Epithelial cell of proximal tubule (primary cell): ENCODE results near the gene TPPP2. TPM values are rescaled to one million over a fixed set of nuclear protein-coding genes. Genes with fewer than 3 reads are reported as not detected.
"Not testable (repeated sequence)": the region's sequence is repeated elsewhere in the genome, so short reads cannot be mapped to it uniquely, and the experiment has no call there.

Experiments
- DNase-seq: peaks from one replicate; pipeline ENCODE4 v3.0.0-alpha.2; 2011; ENCODE audit warnings: low read depth
- H3K4me3 ChIP-seq: 2 replicates; pipeline ENCODE4 v1.5.1; 2011; ENCODE audit warnings: low read depth, mild to moderate bottlenecking, low read length
- total RNA-seq: library from RNA; depleted of rRNA; stranded (reverse); fragments of >200 nt; gene quantifications from 2 replicates; pipeline ENCODE4 v1.2.3, GENCODE V29; 2015
- TF ChIP-seq, protein P1 (sequence below): conservative IDR thresholded peaks from 2 replicates; pipeline ENCODE4 v1.5.1; 2012; ENCODE audit warnings: low read depth, mild to moderate bottlenecking, low read length

The TPPP2 gene
- total RNA-seq, 1 donor from 2014 or later: not detected

DNA sequence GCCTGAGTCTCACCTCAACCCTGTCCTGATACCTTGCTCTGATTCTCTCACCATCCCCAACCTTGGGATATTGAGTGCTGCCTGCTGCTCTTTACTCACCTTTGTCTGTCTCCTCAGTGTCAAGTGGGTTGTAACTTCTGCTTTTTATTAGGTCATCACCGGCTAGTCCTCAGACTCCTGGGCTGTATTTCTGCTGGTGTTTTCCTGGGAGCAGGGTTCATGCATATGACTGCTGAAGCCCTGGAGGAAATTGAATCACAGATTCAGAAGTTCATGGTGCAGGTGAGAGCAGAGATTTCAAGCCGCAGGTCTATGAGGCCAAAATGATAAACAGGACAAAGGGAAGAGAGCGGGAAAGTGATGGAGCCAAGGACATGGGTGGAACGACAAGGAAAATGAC, 30.4 kb upstream of the TPPP2 start:
- TF ChIP-seq, protein P1, sequence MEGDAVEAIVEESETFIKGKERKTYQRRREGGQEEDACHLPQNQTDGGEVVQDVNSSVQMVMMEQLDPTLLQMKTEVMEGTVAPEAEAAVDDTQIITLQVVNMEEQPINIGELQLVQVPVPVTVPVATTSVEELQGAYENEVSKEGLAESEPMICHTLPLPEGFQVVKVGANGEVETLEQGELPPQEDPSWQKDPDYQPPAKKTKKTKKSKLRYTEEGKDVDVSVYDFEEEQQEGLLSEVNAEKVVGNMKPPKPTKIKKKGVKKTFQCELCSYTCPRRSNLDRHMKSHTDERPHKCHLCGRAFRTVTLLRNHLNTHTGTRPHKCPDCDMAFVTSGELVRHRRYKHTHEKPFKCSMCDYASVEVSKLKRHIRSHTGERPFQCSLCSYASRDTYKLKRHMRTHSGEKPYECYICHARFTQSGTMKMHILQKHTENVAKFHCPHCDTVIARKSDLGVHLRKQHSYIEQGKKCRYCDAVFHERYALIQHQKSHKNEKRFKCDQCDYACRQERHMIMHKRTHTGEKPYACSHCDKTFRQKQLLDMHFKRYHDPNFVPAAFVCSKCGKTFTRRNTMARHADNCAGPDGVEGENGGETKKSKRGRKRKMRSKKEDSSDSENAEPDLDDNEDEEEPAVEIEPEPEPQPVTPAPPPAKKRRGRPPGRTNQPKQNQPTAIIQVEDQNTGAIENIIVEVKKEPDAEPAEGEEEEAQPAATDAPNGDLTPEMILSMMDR: no peak
- DNase-seq: no peak

DNA sequence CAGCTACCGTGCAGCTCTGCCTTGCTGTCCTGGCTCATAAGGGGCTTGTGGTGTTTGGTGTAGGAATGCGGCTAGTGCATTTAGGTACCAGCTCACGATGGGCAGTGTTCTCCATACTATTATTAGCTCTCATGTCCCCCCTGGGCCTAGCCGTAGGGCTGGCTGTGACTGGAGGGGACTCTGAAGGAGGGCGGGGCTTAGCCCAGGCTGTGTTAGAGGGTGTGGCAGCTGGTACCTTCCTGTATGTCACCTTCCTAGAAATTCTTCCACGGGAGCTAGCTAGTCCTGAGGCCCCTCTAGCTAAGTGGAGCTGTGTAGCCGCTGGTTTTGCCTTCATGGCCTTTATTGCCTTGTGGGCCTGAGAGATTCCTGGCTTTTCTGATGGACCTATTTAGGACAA, 28.8 kb upstream of the TPPP2 start:
- H3K4me3 ChIP-seq: no peak overlapping the region
- no peak for DNase-seq
- TF ChIP-seq, protein P1: no peak

More for the DNA sequence above, 30.4 kb upstream of the TPPP2 start:
- no peak overlapping the region for H3K4me3 ChIP-seq

DNA sequence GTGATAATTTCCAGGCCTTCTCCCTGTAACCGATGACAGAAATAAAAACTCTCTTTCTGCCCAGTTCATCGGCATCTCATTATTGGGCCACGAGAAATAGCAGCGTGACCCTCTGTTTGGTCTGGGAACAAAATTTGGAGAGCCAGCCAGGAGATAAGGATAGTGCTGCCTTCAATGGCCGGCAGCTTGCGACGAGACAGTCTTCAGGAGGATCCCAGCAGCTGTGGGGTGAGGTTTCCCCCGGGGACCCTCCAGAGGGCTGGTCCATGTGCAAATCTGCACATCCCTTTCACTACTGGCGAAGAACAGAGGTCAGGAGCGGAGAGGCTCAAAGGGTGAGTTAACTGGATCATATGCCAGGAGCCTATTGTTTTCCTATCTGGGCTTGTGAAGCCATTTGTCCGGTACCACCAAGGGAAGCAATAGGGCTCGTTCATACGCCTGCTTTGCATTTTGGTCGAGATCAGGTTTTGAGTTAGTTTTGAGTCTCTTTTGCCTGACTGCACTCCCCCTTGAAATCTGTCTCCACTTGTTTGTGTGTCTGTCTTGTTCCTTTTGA, 26.1 kb upstream of the TPPP2 start:
- no peak for DNase-seq
- TF ChIP-seq, protein P1: no peak
- H3K4me3 ChIP-seq: no peak overlapping the region

DNA sequence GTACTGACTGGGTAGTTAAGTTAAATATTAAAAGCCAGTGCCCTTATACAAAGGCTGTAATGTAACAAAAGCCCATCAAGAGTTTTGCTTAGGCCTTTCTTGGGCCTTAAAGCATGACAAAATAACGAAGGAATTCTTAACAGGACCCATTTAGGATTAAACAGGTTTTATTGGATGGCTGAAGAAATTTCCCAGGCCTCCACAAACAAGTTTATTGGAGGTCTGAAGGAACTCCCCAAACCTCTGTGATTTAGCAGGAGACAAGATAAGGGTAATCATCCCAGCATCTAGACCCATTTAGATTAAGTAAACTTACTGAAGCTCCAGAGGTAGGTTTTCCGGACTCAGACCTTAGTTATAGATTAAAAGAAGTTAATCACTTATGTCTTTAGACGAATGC, 20.3 kb upstream of the TPPP2 start:
- not testable (repeated sequence) for H3K4me3 ChIP-seq, DNase-seq

DNA sequence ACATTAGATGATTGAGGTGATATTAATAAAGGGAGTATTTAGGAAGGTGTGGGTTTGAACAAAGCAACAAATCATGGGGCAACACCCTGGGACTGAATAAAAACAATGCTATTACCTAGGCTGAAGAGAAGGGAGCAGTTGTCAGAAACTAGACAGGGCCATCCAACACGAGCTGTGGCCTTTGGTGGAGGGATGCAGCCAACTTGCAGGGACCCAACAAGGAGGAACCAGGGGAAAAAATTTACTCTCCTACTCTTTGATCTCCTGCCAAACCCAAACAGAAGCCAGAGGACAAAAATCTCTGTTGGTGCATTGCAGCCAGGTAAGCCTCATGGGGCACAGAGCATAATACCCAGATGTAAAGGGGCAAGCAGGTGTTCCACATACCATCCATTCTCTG, 18.9 kb upstream of the TPPP2 start:
- TF ChIP-seq, protein P1: no peak
- no peak overlapping the region for H3K4me3 ChIP-seq
- no peak for DNase-seq

DNA sequence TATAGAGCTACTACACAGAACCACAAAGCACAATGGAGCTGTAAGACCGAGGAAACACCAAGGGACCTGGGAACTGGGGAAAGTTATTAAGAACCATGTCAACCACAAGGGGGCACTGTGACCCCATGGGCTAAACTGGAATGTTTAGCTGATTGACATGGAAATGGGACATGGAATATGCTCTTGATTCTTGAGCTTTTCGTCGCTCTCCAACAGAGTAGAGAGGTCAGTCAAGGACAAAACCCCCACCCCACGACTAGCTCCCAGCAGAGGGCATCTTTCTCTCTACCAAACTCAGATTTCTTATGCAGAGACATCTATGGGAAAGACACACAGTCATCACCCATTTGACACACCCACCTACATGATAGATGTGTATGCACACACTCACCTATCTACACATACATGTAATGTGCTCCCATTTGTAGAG, 15.2 kb upstream of the TPPP2 start:
- DNase-seq: peak; percentile 38
- TF ChIP-seq, protein P1: peak; percentile 95
- no peak overlapping the region for H3K4me3 ChIP-seq

DNA sequence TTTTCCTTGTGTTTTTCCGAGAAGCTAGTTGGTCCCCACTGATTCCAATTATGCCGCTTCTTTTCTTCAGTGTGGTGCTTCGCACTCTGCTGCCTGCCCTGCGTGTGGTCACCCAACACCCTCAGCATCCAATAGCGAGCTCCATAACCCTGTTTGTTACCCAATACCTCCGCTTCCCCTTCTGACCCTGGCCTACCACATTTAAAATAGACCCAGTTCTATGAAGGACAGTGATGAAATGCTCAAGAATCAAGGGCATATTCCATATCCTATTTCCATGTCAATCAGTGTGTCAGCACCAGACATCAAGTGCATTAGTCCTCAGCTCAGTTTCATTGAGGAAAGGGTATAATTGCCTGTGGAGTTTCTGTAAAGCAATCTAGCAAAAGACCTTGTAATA, 14.7 kb upstream of the TPPP2 start:
- TF ChIP-seq, protein P1: no peak
- H3K4me3 ChIP-seq: no peak overlapping the region
- DNase-seq: no peak
